Cardiac muscle cell (in vitro differentiated cells and primary cell): ENCODE results near the gene ADAM11. TPM values are rescaled to one million over a fixed set of nuclear protein-coding genes. Genes with fewer than 3 reads are reported as not detected.

Experiments
- DNase-seq, 2 donors: peaks; one replicate each; pipeline versions ENCODE4 v3.0.0 to v3.0.0-alpha.2; 2010 to 2017; ENCODE audit warnings: low read depth in 1 of 2, low spot score in 1 of 2
- H3K27ac ChIP-seq: fragments of 200-600 bp; sonication (generic); 2 replicates; pipeline ENCODE4 v1.5.1; 2016
- H3K27me3 ChIP-seq: fragments of 200-600 bp; sonication (generic); 2 replicates; pipeline ENCODE4 v1.6.0; 2016; ENCODE audit warnings: control low read depth
- H3K36me3 ChIP-seq: fragments of 200-600 bp; sonication (generic); 2 replicates; pipeline ENCODE4 v1.5.1; 2016; ENCODE audit warnings: control low read depth
- H3K4me1 ChIP-seq: fragments of 200-600 bp; sonication (generic); 2 replicates; pipeline ENCODE4 v1.8.1; 2017; ENCODE audit warnings: low read depth, mild to moderate bottlenecking, mixed run types
- H3K4me3 ChIP-seq: fragments of 200-600 bp; sonication (generic); 2 replicates; pipeline ENCODE4 v1.5.1; 2016; ENCODE audit warnings: mild to moderate bottlenecking
- H3K9me3 ChIP-seq: fragments of 200-600 bp; sonication (generic); 2 replicates; pipeline ENCODE4 v1.5.1; 2017; ENCODE audit warnings: low read depth, mild to moderate bottlenecking, control low read depth
- polyA plus RNA-seq: library from polyadenylated mRNA; unstranded; fragments of >200 nt; fragmentation: Nextera tagmentation; extraction: Ambion mirVana; gene quantifications from 2 replicates; pipeline ENCODE4 v1.2.1, GENCODE V29; 2016
- total RNA-seq: library from RNA; depleted of rRNA; stranded (reverse); fragments of >200 nt; gene quantifications from 2 replicates; pipeline ENCODE4 v1.2.3, GENCODE V29; 2016
- TF ChIP-seq, protein P1 (sequence below): IDR thresholded peaks from 2 replicates; pipeline ENCODE4 v1.5.1; 2012; ENCODE audit warnings: low read depth, mild to moderate bottlenecking, low read length

Gene ADAM11
- total and polyA plus RNA-seq, 2 experiments from 2014 or later, result 22.3 to 116 TPM

DNA sequence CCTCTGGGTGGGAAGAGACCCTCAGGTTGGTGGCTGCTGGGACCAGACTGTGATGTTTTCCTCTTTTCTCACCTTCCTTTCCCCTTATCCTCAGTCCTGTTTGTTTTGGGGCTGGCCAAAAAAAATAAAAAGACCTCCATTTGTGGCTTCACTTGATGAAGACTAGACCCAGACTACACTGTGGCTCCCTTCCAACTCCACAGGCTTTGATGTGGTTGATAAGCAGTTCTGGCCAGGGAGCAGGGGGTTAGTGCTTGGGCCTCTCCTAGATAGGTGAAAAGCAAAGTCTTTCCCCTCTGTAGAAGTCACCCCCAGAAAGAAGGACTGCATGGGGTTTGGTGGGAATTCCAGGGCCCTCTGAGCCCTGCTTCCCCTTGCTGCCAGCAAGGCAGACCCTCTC, 11.2 kb upstream of the ADAM11 start:
- no peaks in the 10 kb centered on the region for H3K27me3 ChIP-seq
- TF ChIP-seq, protein P1, sequence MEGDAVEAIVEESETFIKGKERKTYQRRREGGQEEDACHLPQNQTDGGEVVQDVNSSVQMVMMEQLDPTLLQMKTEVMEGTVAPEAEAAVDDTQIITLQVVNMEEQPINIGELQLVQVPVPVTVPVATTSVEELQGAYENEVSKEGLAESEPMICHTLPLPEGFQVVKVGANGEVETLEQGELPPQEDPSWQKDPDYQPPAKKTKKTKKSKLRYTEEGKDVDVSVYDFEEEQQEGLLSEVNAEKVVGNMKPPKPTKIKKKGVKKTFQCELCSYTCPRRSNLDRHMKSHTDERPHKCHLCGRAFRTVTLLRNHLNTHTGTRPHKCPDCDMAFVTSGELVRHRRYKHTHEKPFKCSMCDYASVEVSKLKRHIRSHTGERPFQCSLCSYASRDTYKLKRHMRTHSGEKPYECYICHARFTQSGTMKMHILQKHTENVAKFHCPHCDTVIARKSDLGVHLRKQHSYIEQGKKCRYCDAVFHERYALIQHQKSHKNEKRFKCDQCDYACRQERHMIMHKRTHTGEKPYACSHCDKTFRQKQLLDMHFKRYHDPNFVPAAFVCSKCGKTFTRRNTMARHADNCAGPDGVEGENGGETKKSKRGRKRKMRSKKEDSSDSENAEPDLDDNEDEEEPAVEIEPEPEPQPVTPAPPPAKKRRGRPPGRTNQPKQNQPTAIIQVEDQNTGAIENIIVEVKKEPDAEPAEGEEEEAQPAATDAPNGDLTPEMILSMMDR, result no peak
- DNase-seq, result no peak

DNA sequence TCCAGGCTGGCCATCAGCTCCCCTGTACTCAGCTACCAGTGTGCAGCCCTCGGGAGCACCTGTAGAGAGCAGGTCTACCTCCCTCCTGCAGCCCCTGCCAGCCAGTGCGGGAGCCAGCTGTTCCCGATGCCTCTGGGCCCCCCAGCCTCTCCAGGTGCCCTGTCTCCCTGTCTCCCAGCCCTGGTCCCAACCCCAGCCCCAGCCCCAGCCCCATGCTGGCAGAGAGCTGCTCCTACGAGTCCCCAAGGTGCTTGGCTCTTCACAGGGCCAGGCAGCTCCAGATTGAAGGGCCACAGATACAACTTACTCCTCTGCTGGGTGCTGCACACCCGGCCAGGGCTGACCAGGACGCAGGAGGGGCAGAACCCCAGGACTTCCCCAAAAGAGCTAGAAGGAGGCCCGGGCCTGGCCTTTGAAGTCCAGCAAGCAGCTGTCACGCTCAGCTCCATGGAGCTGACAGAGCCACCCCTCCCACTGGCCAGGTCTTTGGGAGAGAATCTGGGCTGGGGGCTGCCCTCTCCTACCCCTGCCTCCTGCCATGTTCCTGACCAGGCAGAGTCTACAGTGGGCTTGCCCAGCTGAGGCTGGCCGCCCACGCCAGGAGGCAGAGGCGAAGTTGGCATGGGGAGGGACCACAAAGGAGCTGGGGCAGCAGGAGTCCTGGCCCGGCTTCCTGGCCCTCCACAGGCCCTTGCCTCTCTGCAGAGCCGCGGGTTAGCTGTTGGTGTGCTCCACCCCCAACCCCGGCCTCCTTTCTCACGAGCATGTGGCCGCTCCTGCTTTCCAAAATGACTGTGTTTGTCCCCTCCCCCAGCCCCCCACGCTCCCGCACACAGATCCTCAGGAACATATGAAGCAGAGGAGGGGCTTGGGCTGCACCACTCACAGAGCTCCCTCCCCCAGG, 9.5 kb upstream of the ADAM11 start:
- H3K36me3 ChIP-seq, result no peaks in the 10 kb centered on the region
- H3K27ac ChIP-seq, result peak overlapping the region; percentile 54
- TF ChIP-seq, protein P1, result no peak
- H3K9me3 ChIP-seq, result no peaks in the 10 kb centered on the region
- H3K27me3 ChIP-seq, result no peaks in the 10 kb centered on the region
- no peak overlapping the region for H3K4me3 ChIP-seq
- H3K4me1 ChIP-seq, result peaks cover 10% of the 10 kb centered on the region
- DNase-seq, result no peak

More for the DNA sequence above, 11.2 kb upstream of the ADAM11 start:
- Histone ChIP-seq H3K4me1 (peaks cover 10% of the 10 kb centered on the region), H3K4me3 (no peak overlapping the region), H3K27ac (no peak overlapping the region), H3K36me3 (no peaks in the 10 kb centered on the region), H3K9me3 (no peaks in the 10 kb centered on the region)

DNA sequence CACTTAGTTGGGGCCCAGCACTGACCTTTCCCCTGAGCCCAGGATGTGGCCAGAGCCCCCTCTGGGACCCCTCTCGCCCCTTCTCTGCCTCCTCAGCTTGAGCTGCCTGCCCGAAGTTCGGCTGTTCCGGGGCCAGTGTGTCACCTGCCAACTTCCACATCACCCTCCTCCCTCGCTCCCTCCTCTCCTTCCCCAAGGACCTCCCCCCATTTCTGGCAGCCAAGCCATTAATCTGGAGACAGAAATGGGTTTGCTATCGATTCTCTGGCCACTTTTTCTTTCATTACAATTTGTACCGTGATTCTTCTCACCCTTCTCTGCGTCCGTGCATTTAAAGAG, 8.8 kb upstream of the ADAM11 start:
- no peaks in the 10 kb centered on the region for H3K36me3 ChIP-seq
- H3K9me3 ChIP-seq, result no peaks in the 10 kb centered on the region
- H3K4me1 ChIP-seq, result peaks cover 10% of the 10 kb centered on the region
- no peaks in the 10 kb centered on the region for H3K27me3 ChIP-seq
- DNase-seq, result no peak
- H3K27ac ChIP-seq, result peak overlapping the region; percentile 54
- H3K4me3 ChIP-seq, result no peak overlapping the region
- TF ChIP-seq, protein P1, result no peak

DNA sequence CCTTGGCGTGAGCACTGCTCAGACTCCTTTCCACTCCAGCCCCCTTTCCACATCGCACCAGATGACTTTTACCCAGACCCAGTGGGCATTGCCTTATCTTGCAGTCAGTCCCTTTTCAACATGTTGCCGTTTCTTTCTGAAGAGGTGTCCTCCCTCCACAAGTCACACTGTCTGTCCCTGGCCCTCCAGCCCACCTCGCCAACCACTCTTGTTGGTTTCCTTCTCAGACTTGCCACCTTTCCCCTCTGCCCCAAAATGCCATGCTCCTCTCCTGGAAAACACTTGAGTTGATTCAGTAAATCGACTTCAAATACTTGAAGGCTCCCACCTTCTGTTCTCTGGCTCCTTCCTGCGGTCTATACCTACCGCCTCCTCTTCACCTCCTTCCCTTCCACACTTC, 7.5 kb upstream of the ADAM11 start:
- DNase-seq, result no peak
- no peaks in the 10 kb centered on the region for H3K27me3 ChIP-seq
- no peak overlapping the region for H3K27ac ChIP-seq
- H3K36me3 ChIP-seq, result no peaks in the 10 kb centered on the region
- no peaks in the 10 kb centered on the region for H3K9me3 ChIP-seq
- H3K4me3 ChIP-seq, result no peak overlapping the region
- TF ChIP-seq, protein P1, result no peak
- peaks cover 10% of the 10 kb centered on the region for H3K4me1 ChIP-seq

DNA sequence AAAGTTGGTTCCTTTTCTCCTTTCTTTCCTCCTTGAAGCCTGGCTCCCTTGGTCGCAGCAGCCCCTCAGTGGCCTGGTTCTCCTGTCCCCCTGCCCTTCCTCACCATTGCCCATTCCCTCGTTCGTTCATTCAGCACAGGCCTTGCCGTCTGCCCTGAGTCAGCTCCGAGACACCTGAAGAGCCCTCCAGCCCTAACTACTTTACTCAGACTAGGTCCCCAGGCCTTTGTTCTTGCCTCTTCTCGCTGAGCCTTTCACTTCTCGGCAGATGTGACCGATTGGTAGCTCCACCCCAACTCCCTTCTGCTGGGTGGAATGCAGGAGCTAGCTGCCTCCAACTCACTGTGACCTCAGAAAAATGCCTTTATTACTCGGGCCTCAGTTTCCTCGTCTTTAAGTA, 7.0 kb upstream of the ADAM11 start:
- no peak for DNase-seq
- Histone ChIP-seq H3K9me3 (no peaks in the 10 kb centered on the region), H3K4me1 (peaks cover 10% of the 10 kb centered on the region), H3K27ac (no peak overlapping the region), H3K4me3 (no peak overlapping the region), H3K27me3 (no peaks in the 10 kb centered on the region), H3K36me3 (no peaks in the 10 kb centered on the region)
- TF ChIP-seq, protein P1, result no peak
